Keratinocyte (primary cell): Measurements from ENCODE around the gene TEKTIP1.

ENCODE experiments used
- CTCF ChIP-seq, 3 experiments: IDR thresholded peaks in 1 of 3; conservative IDR thresholded peaks in 1 of 3; optimal IDR thresholded peaks in 1 of 3; 2 replicates in 2 of 3; 3 replicates in 1 of 3; pipeline versions ENCODE3 to v1.5.1; 2011; ENCODE audit warnings: low read length in 3 of 3, mild to moderate bottlenecking in 3 of 3, moderate library complexity in 2 of 3, control low read depth in 1 of 3, inconsistent platforms in 1 of 3; ENCODE audit not compliant: insufficient read depth in 2 of 3; ENCODE audit errors: extremely low read depth in 1 of 3
- EZH2 ChIP-seq: IDR thresholded peaks from one replicate; pipeline ENCODE4 v1.6.1; 2012; ENCODE audit warnings: inconsistent platforms, mild to moderate bottlenecking, low read length, moderate library complexity

GRCh38 chr19:3551792-3552095 lies 12.8 kb downstream of the TEKTIP1 start:
- TF ChIP-seq CTCF (optimal IDR thresholded peaks at IDR 0.05 in 1 of 3, IDR thresholded peaks at IDR 0.05 in 1 of 3, conservative IDR thresholded peaks at IDR 0.05 in 1 of 3; ENCODE audit: extremely low read depth in 1 of 3, insufficient read depth in 2 of 3, low read length in 3 of 3) (no peak), EZH2 (no peak)
